GM23338 (cell line): ENCODE results near the gene CTNND2.

ENCODE experiments used
- JUNB ChIP-seq: IDR thresholded peaks from one replicate; pipeline ENCODE4 v1.6.1; 2016; ENCODE audit warnings: antibody characterized with exemption; ENCODE audit not compliant: unreplicated experiment
- TF ChIP-seq, protein P1 (sequence below), 2 experiments: fragments of 200-600 bp in 1 of 2; sonication (generic) in 1 of 2; conservative IDR thresholded peaks; 2 replicates each; pipeline versions ENCODE4 v1.5.1 to v1.6.1; 2016 to 2017; ENCODE audit warnings: antibody characterized with exemption in 2 of 2, low read depth in 2 of 2, mild to moderate bottlenecking in 2 of 2, moderate library complexity in 1 of 2
- TF ChIP-seq, protein P2 (sequence below): IDR thresholded peaks from one replicate; pipeline ENCODE4 v1.6.1; 2018; ENCODE audit warnings: antibody characterized with exemption; ENCODE audit not compliant: unreplicated experiment

DNA sequence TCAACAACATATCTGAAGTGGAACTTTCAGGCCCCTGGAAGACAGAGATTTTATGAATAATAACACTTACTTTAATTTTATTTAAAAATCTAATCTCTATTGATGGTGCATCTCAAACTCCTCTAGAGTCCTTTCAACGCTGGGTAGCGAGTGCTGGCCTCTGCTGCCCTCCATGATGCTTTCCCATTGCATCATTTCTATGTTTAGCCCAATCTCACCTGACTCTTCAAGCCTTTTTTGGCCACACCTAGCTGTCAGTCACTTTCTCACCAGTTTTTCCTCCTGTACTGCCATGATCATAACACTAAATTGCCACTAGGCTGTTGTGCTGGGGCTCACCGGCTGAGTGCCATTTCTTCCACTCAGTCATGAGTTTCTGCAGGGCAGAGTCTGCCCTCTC lies 747.1 kb downstream of the CTNND2 start:
- TF ChIP-seq, protein P1, sequence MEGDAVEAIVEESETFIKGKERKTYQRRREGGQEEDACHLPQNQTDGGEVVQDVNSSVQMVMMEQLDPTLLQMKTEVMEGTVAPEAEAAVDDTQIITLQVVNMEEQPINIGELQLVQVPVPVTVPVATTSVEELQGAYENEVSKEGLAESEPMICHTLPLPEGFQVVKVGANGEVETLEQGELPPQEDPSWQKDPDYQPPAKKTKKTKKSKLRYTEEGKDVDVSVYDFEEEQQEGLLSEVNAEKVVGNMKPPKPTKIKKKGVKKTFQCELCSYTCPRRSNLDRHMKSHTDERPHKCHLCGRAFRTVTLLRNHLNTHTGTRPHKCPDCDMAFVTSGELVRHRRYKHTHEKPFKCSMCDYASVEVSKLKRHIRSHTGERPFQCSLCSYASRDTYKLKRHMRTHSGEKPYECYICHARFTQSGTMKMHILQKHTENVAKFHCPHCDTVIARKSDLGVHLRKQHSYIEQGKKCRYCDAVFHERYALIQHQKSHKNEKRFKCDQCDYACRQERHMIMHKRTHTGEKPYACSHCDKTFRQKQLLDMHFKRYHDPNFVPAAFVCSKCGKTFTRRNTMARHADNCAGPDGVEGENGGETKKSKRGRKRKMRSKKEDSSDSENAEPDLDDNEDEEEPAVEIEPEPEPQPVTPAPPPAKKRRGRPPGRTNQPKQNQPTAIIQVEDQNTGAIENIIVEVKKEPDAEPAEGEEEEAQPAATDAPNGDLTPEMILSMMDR (conservative IDR thresholded peaks at IDR 0.05; ENCODE audit: low read depth in 2 of 2), result no peak
- no peak for TF ChIP-seq JUNB
- TF ChIP-seq, protein P2, sequence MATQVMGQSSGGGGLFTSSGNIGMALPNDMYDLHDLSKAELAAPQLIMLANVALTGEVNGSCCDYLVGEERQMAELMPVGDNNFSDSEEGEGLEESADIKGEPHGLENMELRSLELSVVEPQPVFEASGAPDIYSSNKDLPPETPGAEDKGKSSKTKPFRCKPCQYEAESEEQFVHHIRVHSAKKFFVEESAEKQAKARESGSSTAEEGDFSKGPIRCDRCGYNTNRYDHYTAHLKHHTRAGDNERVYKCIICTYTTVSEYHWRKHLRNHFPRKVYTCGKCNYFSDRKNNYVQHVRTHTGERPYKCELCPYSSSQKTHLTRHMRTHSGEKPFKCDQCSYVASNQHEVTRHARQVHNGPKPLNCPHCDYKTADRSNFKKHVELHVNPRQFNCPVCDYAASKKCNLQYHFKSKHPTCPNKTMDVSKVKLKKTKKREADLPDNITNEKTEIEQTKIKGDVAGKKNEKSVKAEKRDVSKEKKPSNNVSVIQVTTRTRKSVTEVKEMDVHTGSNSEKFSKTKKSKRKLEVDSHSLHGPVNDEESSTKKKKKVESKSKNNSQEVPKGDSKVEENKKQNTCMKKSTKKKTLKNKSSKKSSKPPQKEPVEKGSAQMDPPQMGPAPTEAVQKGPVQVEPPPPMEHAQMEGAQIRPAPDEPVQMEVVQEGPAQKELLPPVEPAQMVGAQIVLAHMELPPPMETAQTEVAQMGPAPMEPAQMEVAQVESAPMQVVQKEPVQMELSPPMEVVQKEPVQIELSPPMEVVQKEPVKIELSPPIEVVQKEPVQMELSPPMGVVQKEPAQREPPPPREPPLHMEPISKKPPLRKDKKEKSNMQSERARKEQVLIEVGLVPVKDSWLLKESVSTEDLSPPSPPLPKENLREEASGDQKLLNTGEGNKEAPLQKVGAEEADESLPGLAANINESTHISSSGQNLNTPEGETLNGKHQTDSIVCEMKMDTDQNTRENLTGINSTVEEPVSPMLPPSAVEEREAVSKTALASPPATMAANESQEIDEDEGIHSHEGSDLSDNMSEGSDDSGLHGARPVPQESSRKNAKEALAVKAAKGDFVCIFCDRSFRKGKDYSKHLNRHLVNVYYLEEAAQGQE, result no peak
